ENCODE results near the gene TUBGCP2. TPM values are rescaled to one million over a fixed set of nuclear protein-coding genes. Genes with fewer than 3 reads are reported as not detected.

TUBGCP2 gene
- polyA plus RNA-seq, 3 donors = 25.9 to 78.6 (median 39.3) TPM

DNA sequence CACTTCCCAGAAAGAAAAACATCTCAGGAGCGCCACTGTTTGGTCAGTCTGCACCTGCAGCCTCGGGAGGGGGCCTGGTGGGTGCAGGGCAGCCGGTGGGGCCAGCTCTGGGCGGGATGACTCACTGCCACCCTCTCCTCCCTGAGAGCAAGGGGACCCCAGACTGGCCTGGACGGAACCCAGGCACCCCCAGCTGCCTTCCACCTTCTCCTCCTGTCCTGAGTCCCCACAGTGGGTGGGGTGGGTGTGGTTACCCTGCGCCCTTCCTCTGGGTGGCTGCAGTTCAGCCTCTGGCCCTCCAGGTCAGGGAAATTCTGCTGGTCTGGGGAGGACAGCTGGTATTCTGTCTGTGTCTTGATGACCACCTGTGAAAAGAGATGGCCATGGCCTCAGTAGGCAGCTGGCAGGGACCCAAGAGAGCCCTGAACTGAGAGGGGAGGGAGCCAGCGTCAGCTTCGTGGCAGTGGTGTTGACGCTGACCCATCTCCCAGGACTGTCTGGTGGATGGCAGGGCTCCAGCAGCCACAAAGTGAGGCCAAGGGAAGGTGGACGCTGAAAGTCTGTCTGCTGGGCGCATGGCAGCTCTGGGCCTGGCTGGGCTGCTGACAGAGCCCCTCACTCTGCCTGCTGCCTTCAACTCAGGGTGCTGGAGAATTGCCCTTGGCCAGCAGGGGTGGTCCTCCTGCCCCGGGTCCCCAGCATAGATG, 19.1 kb upstream of the TUBGCP2 start:
- no peak overlapping the region for H3K27ac Mint-ChIP-seq
- Histone ChIP-seq H3K4me1 (ENCODE audit: control insufficient read depth in 1 of 2, insufficient read depth in 2 of 2, low read length in 2 of 2) (peaks cover 4 to 15% of the 10 kb centered on the region in 2 donors), H3K4me3 (replicated peaks in 1 of 3; ENCODE audit: low read depth in 2 of 3, low read length in 3 of 3) (no peak overlapping the region), H3K79me2 (ENCODE audit: insufficient read depth, low read length) (no peaks in the 10 kb centered on the region), H3K9me3 (replicated peaks in 1 of 2; ENCODE audit: control insufficient read depth in 1 of 2, insufficient read depth in 1 of 2, low read length in 2 of 2) (peaks cover 0 to 20% of the 10 kb centered on the region in 2 donors), H2AFZ (ENCODE audit: insufficient read depth, low read depth, low read length, poor library complexity, severe bottlenecking) (no peak overlapping the region), H4K20me1 (ENCODE audit: insufficient read depth, low read length) (no peaks in the 10 kb centered on the region), H3K9ac (ENCODE audit: insufficient read depth, low read length, poor library complexity, severe bottlenecking) (no peak overlapping the region), H3K4me2 (replicated peaks; ENCODE audit: extremely low read depth, low read length, poor library complexity, severe bottlenecking) (no peak overlapping the region), H3K36me3 (replicated peaks in 1 of 2; ENCODE audit: control insufficient read depth in 1 of 2, insufficient read depth in 2 of 2, low read length in 2 of 2) (no peaks in the 10 kb centered on the region), H3K27ac (ENCODE audit: low read depth in 1 of 2, low read length in 2 of 2) (no peak overlapping the region), H3K27me3 (ENCODE audit: control insufficient read depth in 2 of 2, insufficient read depth in 2 of 2, low read length in 2 of 2) (peaks cover 27 to 74% of the 10 kb centered on the region in 2 donors)
- H3K36me3 Mint-ChIP-seq = no peaks in the 10 kb centered on the region
- intact Hi-C loops (cut with micrococcal nuclease) = loop anchor here (5.0 to 10.0 kb wide), 4 partner anchors 183 to 363 kb away; partner anchors contain the start of gene CYP2E1 (in 1 of the 2)
- DNase-seq = no peak
- H3K9me3 Mint-ChIP-seq = peaks cover 0 to 21% (median 3%) of the 10 kb centered on the region in 7 donors
- TF ChIP-seq, protein P1, sequence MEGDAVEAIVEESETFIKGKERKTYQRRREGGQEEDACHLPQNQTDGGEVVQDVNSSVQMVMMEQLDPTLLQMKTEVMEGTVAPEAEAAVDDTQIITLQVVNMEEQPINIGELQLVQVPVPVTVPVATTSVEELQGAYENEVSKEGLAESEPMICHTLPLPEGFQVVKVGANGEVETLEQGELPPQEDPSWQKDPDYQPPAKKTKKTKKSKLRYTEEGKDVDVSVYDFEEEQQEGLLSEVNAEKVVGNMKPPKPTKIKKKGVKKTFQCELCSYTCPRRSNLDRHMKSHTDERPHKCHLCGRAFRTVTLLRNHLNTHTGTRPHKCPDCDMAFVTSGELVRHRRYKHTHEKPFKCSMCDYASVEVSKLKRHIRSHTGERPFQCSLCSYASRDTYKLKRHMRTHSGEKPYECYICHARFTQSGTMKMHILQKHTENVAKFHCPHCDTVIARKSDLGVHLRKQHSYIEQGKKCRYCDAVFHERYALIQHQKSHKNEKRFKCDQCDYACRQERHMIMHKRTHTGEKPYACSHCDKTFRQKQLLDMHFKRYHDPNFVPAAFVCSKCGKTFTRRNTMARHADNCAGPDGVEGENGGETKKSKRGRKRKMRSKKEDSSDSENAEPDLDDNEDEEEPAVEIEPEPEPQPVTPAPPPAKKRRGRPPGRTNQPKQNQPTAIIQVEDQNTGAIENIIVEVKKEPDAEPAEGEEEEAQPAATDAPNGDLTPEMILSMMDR (IDR thresholded peaks at IDR 0.05) = no peak
- peak overlapping the region in 1 of 2 donors; percentile 71 for H3K4me3 Mint-ChIP-seq
- WGBS (ENCODE audit: insufficient coverage) = 74% methylated on average over 8 of the region's 12 CpGs
- peaks cover 2% of the 10 kb centered on the region for H3K4me1 Mint-ChIP-seq
- peaks cover 69 to 90% (median 78%) of the 10 kb centered on the region in 3 donors for H3K27me3 Mint-ChIP-seq (ENCODE audit: low read depth in 3 of 3)

DNA sequence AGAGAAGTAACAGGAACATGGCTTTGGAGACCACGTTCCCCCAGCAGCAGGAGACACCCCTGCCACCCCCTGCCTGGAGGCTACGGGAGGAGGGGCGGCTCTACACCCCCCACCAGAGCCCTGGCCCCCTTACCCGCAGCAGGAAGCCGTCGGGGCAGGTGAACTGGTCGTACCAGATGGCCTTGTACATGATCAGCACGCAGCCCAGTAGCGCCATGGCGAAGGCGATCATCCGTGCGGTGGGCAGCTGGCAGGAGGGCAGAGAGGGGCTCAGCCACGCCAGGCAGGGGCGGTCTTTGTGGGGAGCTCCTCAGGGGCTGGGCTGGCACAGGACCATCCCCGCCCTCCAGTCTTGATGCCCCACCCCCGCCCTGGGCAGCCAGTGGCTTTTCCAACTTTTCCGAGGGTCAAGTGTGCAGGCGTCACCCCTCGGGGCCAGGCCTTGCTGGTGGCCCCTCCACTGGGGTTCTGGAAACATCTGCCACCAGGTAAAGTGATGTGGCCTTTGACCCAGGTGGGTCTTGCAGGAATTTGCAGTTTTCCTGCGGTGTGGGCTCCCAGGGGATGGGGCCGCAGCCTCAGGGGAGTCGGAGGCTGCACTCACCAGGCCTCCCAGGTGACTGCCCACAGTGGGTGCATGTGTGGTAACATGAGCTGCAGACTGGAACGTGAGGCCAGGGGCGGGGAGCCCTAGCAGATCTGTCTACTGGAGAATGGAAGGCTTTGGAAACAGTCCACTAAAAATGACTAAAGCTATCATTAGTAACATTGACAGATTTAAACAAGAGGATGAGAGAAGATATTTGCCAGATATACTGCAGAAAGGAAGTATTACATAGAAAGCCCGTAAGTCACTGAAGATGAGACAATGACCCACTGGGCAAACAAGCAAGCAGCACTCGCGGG, 18.3 kb upstream of the TUBGCP2 start:
- TF ChIP-seq, protein P1 (IDR thresholded peaks at IDR 0.05) = no peak
- Histone ChIP-seq H3K9me3 (replicated peaks in 1 of 2; ENCODE audit: control insufficient read depth in 1 of 2, insufficient read depth in 1 of 2, low read length in 2 of 2) (peaks cover 0 to 16% of the 10 kb centered on the region in 2 donors), H3K79me2 (ENCODE audit: insufficient read depth, low read length) (no peaks in the 10 kb centered on the region), H3K36me3 (replicated peaks in 1 of 2; ENCODE audit: control insufficient read depth in 1 of 2, insufficient read depth in 2 of 2, low read length in 2 of 2) (no peaks in the 10 kb centered on the region), H3K4me2 (replicated peaks; ENCODE audit: extremely low read depth, low read length, poor library complexity, severe bottlenecking) (no peak overlapping the region), H3K4me3 (replicated peaks in 1 of 3; ENCODE audit: low read depth in 2 of 3, low read length in 3 of 3) (no peak overlapping the region), H3K27me3 (ENCODE audit: control insufficient read depth in 2 of 2, insufficient read depth in 2 of 2, low read length in 2 of 2) (peaks cover 27 to 69% of the 10 kb centered on the region in 2 donors), H3K9ac (ENCODE audit: insufficient read depth, low read length, poor library complexity, severe bottlenecking) (no peak overlapping the region), H2AFZ (ENCODE audit: insufficient read depth, low read depth, low read length, poor library complexity, severe bottlenecking) (no peak overlapping the region), H4K20me1 (ENCODE audit: insufficient read depth, low read length) (no peaks in the 10 kb centered on the region), H3K27ac (ENCODE audit: low read depth in 1 of 2, low read length in 2 of 2) (no peak overlapping the region), H3K4me1 (ENCODE audit: control insufficient read depth in 1 of 2, insufficient read depth in 2 of 2, low read length in 2 of 2) (peaks cover 4 to 15% of the 10 kb centered on the region in 2 donors)
- no peak for DNase-seq
- Mint-ChIP-seq H3K4me1 (peaks cover 2% of the 10 kb centered on the region), H3K4me3 (peak overlapping the region in 1 of 2 donors; percentile 71), H3K27ac (no peak overlapping the region), H3K9me3 (peaks cover 0 to 21% (median 3%) of the 10 kb centered on the region in 7 donors), H3K27me3 (ENCODE audit: low read depth in 3 of 3) (peaks cover 61 to 82% (median 70%) of the 10 kb centered on the region in 3 donors), H3K36me3 (no peaks in the 10 kb centered on the region)
- WGBS (ENCODE audit: insufficient coverage) = 50% methylated on average over 22 of the region's 28 CpGs
- intact Hi-C loops (cut with micrococcal nuclease) = loop anchor here (5.0 to 10.0 kb wide), 4 partner anchors 182 to 362 kb away; partner anchors contain the start of gene CYP2E1 (in 1 of the 2)

All from CD14-positive monocyte (primary cell).